Measurements from ENCODE around the gene CISH.

Gene CISH

DNA sequence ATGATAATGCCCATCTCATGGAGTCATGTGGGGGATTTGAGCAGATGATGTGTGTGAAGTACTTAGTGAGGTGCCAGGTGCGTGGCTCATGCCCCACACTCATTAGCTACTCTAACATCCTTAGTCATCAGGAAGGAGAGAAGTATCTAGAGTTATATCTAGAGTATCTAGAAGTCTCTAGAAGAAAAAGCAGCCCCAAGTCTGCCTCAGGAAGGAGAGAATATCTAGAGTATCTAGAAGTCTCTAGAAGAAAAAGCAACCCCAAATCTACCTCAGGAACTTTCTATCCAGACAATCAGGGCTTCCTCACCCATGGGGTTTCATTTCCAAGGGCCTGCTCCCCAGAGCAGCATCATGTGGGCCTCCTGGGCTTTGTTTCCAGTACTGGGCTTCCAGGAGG, 38.4 kb upstream of the CISH start:
- no peak overlapping the region for H3K4me3 ChIP-seq (IDR thresholded peaks at IDR 0.05; ENCODE audit: insufficient read depth, low read depth, low read length)
- H3K27me3 ChIP-seq (ENCODE audit: insufficient read depth, low read depth), result no peaks in the 10 kb centered on the region
- no peak overlapping the region for H2AFZ ChIP-seq (ENCODE audit: low read depth)
- H3K36me3 ChIP-seq (ENCODE audit: insufficient read depth), result no peaks in the 10 kb centered on the region
- no peak overlapping the region for H3K4me2 ChIP-seq
- H3K79me2 ChIP-seq (ENCODE audit: insufficient read depth, low read depth), result no peaks in the 10 kb centered on the region
- no peaks in the 10 kb centered on the region for H4K20me1 ChIP-seq (ENCODE audit: insufficient read depth)
- no peak overlapping the region for H3K9ac ChIP-seq
- H3K4me1 ChIP-seq (ENCODE audit: low read depth, poor library complexity, severe bottlenecking), result no peaks in the 10 kb centered on the region
- no peak for TF ChIP-seq CTCF (conservative IDR thresholded peaks at IDR 0.05; ENCODE audit: low read depth, low read length)
- H3K27ac ChIP-seq, result no peak overlapping the region

DNA sequence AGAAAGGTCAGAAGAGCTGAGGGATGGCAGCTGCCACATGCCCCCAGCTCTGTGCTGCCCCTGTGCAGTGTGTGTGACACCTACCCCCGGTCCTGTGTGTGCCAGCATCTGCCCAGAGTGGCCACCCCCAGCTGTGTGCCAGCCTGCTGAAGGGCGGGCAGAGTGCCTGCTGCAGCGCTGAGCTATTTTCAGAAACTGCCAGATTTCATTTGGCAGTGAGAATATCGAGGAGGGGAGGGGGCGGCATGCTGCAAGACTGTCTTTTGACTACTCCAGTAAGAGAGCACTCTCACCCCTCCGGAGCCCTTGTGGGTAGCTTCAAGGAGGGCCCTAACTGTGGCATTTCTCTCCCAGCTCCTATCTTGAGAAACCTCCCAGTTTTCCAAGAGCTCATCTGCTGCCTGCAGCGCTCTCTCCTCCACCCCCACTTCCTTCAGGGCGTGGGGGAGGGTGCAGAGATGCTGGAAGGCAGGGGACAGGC, 37.9 kb upstream of the CISH start:
- TF ChIP-seq CTCF (conservative IDR thresholded peaks at IDR 0.05; ENCODE audit: low read depth, low read length), result no peak
- Histone ChIP-seq H3K79me2 (ENCODE audit: insufficient read depth, low read depth) (no peaks in the 10 kb centered on the region), H4K20me1 (ENCODE audit: insufficient read depth) (no peaks in the 10 kb centered on the region), H3K27me3 (ENCODE audit: insufficient read depth, low read depth) (no peaks in the 10 kb centered on the region), H3K27ac (no peak overlapping the region), H3K4me3 (IDR thresholded peaks at IDR 0.05; ENCODE audit: insufficient read depth, low read depth, low read length) (no peak overlapping the region), H3K4me1 (ENCODE audit: low read depth, poor library complexity, severe bottlenecking) (no peaks in the 10 kb centered on the region), H2AFZ (ENCODE audit: low read depth) (no peak overlapping the region), H3K4me2 (no peak overlapping the region), H3K36me3 (ENCODE audit: insufficient read depth) (no peaks in the 10 kb centered on the region), H3K9ac (no peak overlapping the region)

- no peak for TF ChIP-seq CTCF (conservative IDR thresholded peaks at IDR 0.05; ENCODE audit: low read depth, low read length)
- Histone ChIP-seq H3K27ac (no peak overlapping the region), H3K9ac (no peak overlapping the region), H3K4me3 (IDR thresholded peaks at IDR 0.05; ENCODE audit: insufficient read depth, low read depth, low read length) (no peak overlapping the region), H3K27me3 (ENCODE audit: insufficient read depth, low read depth) (no peaks in the 10 kb centered on the region), H2AFZ (ENCODE audit: low read depth) (no peak overlapping the region), H3K4me2 (no peak overlapping the region), H3K4me1 (ENCODE audit: low read depth, poor library complexity, severe bottlenecking) (no peaks in the 10 kb centered on the region), H3K79me2 (ENCODE audit: insufficient read depth, low read depth) (no peaks in the 10 kb centered on the region), H3K36me3 (ENCODE audit: insufficient read depth) (no peaks in the 10 kb centered on the region), H4K20me1 (ENCODE audit: insufficient read depth) (no peaks in the 10 kb centered on the region)
Observed at GRCh38 chr3:50648944-50649343, 37.4 kb upstream of the CISH start.

- Histone ChIP-seq H3K4me3 (IDR thresholded peaks at IDR 0.05; ENCODE audit: insufficient read depth, low read depth, low read length) (no peak overlapping the region), H3K27me3 (ENCODE audit: insufficient read depth, low read depth) (no peaks in the 10 kb centered on the region), H3K36me3 (ENCODE audit: insufficient read depth) (no peaks in the 10 kb centered on the region), H4K20me1 (ENCODE audit: insufficient read depth) (no peaks in the 10 kb centered on the region), H2AFZ (ENCODE audit: low read depth) (no peak overlapping the region), H3K4me2 (no peak overlapping the region), H3K79me2 (ENCODE audit: insufficient read depth, low read depth) (no peaks in the 10 kb centered on the region), H3K9ac (no peak overlapping the region), H3K27ac (no peak overlapping the region), H3K4me1 (ENCODE audit: low read depth, poor library complexity, severe bottlenecking) (no peaks in the 10 kb centered on the region)
- TF ChIP-seq CTCF (conservative IDR thresholded peaks at IDR 0.05; ENCODE audit: low read depth, low read length), result no peak
Observed at GRCh38 chr3:50648313-50648712, 36.7 kb upstream of the CISH start.
